Measurements from ENCODE around the gene CHMP6. TPM values are rescaled to one million over a fixed set of nuclear protein-coding genes. Genes with fewer than 3 reads are reported as not detected.

Gene CHMP6
- total RNA-seq, 2 experiments from 2014 or later, result 30.3 to 31.6 TPM

- no peak overlapping the region for H3K27ac Mint-ChIP-seq
- H3K36me3 Mint-ChIP-seq (ENCODE audit: low read depth), result peaks cover 24% of the 10 kb centered on the region
- DNase-seq, result no peak
- H3K9me3 Mint-ChIP-seq, result no peaks in the 10 kb centered on the region
- H3K4me3 Mint-ChIP-seq, result no peak overlapping the region
- H3K27me3 Mint-ChIP-seq, result peaks cover 8% of the 10 kb centered on the region
- peaks cover 15% of the 10 kb centered on the region for H3K4me1 Mint-ChIP-seq
- CTCF ChIA-PET, result no interaction called here
- POLR2A ChIA-PET, result no interaction called here
Measured at GRCh38 chr17:80997424-80998117, 5.9 kb downstream of the CHMP6 start.

- Mint-ChIP-seq H3K9me3 (no peaks in the 10 kb centered on the region), H3K4me3 (no peak overlapping the region), H3K27me3 (peaks cover 15% of the 10 kb centered on the region), H3K4me1 (peaks cover 13% of the 10 kb centered on the region), H3K27ac (no peak overlapping the region), H3K36me3 (ENCODE audit: low read depth) (peaks cover 20% of the 10 kb centered on the region)
- ChIA-PET POLR2A (no interaction called here), CTCF (no interaction called here)
- DNase-seq, result no peak
Measured at GRCh38 chr17:80998118-80998747, 6.6 kb downstream of the CHMP6 start.

DNA sequence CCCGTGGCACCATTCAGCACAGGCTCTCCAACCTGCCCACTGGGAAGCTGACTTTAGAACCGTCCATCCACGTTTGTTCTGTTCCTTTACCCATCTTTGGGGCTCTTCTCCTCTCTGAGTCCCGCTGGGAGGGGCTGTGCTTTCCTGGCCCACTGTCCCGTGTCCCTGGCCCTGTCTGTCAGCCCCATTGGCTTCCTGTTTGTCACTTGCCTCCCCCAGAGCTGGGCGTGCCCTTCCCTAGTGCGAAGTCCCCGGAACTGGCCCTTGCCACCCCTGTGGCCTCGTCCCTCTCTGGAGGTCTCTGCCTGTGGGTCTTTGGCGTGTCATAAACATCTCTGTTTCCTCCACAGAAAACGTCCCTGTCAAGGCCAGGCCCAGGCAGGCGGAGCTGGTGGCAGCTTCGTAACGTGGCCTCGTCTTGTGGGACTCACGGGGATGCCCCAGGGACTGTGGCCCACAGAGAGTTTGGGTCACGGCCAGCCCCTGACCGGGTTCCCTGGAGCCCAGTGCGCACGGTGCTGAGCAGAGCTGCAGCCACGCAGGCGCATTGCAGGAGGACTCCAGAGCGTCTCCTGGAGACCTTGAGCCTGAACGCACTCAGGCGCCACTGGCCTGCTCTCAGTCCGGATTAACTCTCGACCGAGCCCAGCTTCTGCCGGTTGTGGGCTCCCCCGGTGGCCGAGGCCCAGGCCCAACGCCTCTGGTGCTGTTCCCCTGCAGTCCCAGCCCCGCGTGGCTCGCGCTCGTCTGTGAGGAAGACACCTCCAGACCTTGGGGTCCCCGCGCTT, 7.3 kb downstream of the CHMP6 start:
- Mint-ChIP-seq H3K36me3 (ENCODE audit: low read depth) (peaks cover 20% of the 10 kb centered on the region), H3K4me3 (no peak overlapping the region), H3K4me1 (peaks cover 14% of the 10 kb centered on the region), H3K9me3 (no peaks in the 10 kb centered on the region), H3K27me3 (peaks cover 20% of the 10 kb centered on the region), H3K27ac (no peak overlapping the region)
- ChIA-PET CTCF (no interaction called here), POLR2A (no interaction called here)
- DNase-seq, result no peak

DNA sequence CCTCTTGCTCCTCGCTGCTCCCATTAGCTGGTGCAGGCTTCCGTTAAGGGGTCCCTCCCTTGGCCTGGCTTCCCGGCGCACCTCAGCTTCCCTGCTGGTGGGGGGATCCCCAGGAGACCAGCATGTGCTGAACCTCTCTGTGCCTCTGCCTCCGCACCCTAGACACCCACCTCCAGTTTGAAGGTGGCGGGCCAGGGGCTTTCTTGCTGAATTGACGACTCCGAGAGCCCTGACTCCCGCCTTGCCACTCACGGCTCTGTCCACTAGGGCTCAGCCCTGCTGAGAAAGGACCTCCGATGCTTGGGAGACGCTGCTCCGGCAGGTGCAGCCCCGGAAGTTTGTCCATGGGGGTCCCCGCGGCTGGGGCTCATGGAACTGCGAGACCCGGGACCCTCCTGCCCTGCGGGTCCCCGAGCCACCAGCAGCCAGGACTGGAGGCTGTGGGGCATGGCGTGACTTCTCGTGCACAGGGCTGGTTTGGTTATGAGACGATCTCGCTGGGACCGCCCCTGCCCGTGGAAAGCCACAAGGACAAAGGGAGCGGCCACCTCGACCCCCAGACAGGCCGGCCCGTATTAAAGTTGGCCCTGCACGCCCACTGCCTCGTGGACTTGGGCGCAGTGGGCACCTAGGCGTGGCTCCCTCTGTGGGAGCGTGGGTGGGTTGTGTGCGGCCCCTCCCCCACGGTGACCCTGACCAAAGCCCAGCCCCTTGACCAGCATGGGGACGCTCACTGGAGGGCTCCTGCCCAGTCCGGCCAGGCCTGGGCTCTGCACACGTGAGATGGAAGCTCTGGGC, 8.1 kb downstream of the CHMP6 start:
- peaks cover 20% of the 10 kb centered on the region for H3K36me3 Mint-ChIP-seq (ENCODE audit: low read depth)
- DNase-seq, result no peak
- POLR2A ChIA-PET, result no interaction called here

GRCh38 chr17:81000334-81000630, 8.6 kb downstream of the CHMP6 start:
- H3K9me3 Mint-ChIP-seq, result no peaks in the 10 kb centered on the region
- no peak overlapping the region for H3K4me3 Mint-ChIP-seq
- POLR2A ChIA-PET, result no interaction called here
- no peak overlapping the region for H3K27ac Mint-ChIP-seq
- no peak for DNase-seq
- H3K36me3 Mint-ChIP-seq (ENCODE audit: low read depth), result peaks cover 17% of the 10 kb centered on the region
- peaks cover 19% of the 10 kb centered on the region for H3K4me1 Mint-ChIP-seq
- H3K27me3 Mint-ChIP-seq, result peaks cover 27% of the 10 kb centered on the region
- CTCF ChIA-PET, result no interaction called here

More for the DNA sequence above, 8.1 kb downstream of the CHMP6 start:
- Mint-ChIP-seq H3K27me3 (peaks cover 24% of the 10 kb centered on the region), H3K4me1 (peaks cover 17% of the 10 kb centered on the region), H3K27ac (no peak overlapping the region), H3K4me3 (no peak overlapping the region), H3K9me3 (no peaks in the 10 kb centered on the region)
- CTCF ChIA-PET, result no interaction called here

DNA sequence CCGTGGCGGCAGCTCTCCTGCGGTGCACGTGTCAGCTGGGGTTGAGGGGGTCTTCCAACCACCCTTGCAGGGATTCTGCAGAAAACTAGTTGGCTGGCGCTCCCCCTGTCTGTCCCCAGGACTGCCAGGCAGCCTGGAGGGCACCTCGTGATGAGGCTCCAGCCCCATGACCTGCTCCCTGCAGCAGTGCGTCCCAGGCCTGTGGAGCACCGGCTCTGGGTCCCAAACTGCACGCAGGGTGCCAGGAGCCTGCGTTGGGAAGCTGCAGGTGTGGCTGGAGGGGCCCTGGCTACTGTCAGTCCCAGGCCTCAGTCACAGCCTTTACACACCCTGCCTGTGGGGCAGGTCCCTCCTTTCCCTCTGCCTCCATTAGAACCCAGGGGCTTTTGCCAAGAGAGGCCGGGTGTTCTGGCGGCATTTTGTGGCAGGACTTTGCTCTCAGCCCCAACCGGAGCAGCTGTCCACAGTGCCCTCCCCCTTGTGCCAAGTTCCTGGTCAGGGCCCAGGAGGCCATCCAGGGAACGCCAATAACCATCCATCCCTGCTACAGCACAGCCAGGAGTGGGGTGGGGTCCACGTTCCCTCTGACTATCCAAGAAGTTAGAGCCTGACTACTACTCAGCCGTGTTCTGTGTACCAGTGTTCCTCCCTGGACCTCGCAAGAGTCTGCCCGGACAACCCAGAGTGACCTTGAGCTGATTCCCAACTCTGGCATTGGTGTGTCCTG, 9.2 kb downstream of the CHMP6 start:
- Mint-ChIP-seq H3K27me3 (peaks cover 27% of the 10 kb centered on the region), H3K36me3 (ENCODE audit: low read depth) (peaks cover 11% of the 10 kb centered on the region), H3K27ac (no peak overlapping the region), H3K4me1 (peaks cover 19% of the 10 kb centered on the region), H3K4me3 (no peak overlapping the region), H3K9me3 (no peaks in the 10 kb centered on the region)
- ChIA-PET CTCF (no interaction called here), POLR2A (interaction anchor here (0.9 to 2.5 kb wide), 3 partner anchors 9 to 17 kb away, joined by 3 to 10 read pairs (median 3); partner anchors contain the start of gene CHMP6)
- DNase-seq, result no peak

DNA sequence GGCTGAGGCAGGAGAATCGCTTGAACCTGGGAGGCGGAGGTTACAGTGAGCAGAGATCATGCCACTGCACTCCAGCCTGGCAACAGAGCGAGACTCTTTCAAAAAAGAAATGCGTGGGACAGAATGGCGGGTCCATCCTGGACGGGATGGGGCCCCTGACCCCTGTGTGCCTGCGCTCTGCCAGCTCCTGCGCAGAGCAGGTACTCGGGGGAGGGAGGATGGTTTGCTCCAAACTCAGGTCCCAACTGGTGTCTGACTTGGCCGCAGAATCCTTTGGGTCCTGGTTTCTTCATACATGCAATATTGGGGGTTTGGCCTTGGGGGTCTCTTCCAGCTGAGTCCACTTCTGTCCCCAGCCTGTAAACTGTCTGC, 10.4 kb downstream of the CHMP6 start:
- Mint-ChIP-seq H3K9me3 (no peaks in the 10 kb centered on the region), H3K27ac (no peak overlapping the region), H3K4me3 (no peak overlapping the region), H3K27me3 (peaks cover 37% of the 10 kb centered on the region), H3K4me1 (peaks cover 19% of the 10 kb centered on the region), H3K36me3 (ENCODE audit: low read depth) (peaks cover 6% of the 10 kb centered on the region)
- no peak for DNase-seq
- ChIA-PET CTCF (interaction anchor here (1.1 kb wide), 1 partner anchor 99 kb away, joined by 3 read pairs; no protein-coding TSS in a partner anchor), POLR2A (interaction anchor here (1.4 to 2.5 kb wide), 2 partner anchors 10 to 16 kb away, joined by 3 to 10 read pairs; partner anchors contain the start of gene CHMP6)

GRCh38 chr17:81002409-81003361, 11.0 kb downstream of the CHMP6 start:
- DNase-seq, result no peak
- POLR2A ChIA-PET, result interaction anchor here (1.4 to 2.5 kb wide), 2 partner anchors 11 to 15 kb away, joined by 3 to 10 read pairs; partner anchors contain the start of gene CHMP6
- H3K4me1 Mint-ChIP-seq, result peaks cover 19% of the 10 kb centered on the region
- peak overlapping the region; percentile 36 for H3K4me3 Mint-ChIP-seq
- CTCF ChIA-PET, result interaction anchor here (1.1 kb wide), 1 partner anchor 99 kb away, joined by 3 read pairs; no protein-coding TSS in a partner anchor
- peaks cover 6% of the 10 kb centered on the region for H3K36me3 Mint-ChIP-seq (ENCODE audit: low read depth)
- H3K9me3 Mint-ChIP-seq, result no peaks in the 10 kb centered on the region
- H3K27ac Mint-ChIP-seq, result peak overlapping the region; percentile 16
- H3K27me3 Mint-ChIP-seq, result peaks cover 41% of the 10 kb centered on the region

- no peak overlapping the region for H3K4me3 Mint-ChIP-seq
- H3K27me3 Mint-ChIP-seq, result peaks cover 43% of the 10 kb centered on the region
- H3K36me3 Mint-ChIP-seq (ENCODE audit: low read depth), result peaks cover 4% of the 10 kb centered on the region
- DNase-seq, result no peak
- peaks cover 19% of the 10 kb centered on the region for H3K4me1 Mint-ChIP-seq
- no peak overlapping the region for H3K27ac Mint-ChIP-seq
- CTCF ChIA-PET, result interaction anchor here (1.2 to 1.6 kb wide), 3 partner anchors 14 to 98 kb away, joined by 3 to 4 read pairs (median 4); no protein-coding TSS in a partner anchor
- H3K9me3 Mint-ChIP-seq, result no peaks in the 10 kb centered on the region
- POLR2A ChIA-PET, result interaction anchor here (0.6 to 2.5 kb wide), 3 partner anchors 11 to 16 kb away, joined by 3 to 16 read pairs (median 6); no protein-coding TSS in a partner anchor
Measured at GRCh38 chr17:81003711-81004475, 12.3 kb downstream of the CHMP6 start.

- CTCF ChIA-PET, result interaction anchor here (1.5 kb wide), 1 partner anchor 11 kb away, joined by 6 read pairs; no protein-coding TSS in a partner anchor
- Mint-ChIP-seq H3K27ac (no peak overlapping the region), H3K4me1 (peaks cover 19% of the 10 kb centered on the region), H3K4me3 (no peak overlapping the region), H3K36me3 (ENCODE audit: low read depth) (no peaks in the 10 kb centered on the region), H3K9me3 (peaks cover 4% of the 10 kb centered on the region), H3K27me3 (peaks cover 46% of the 10 kb centered on the region)
- POLR2A ChIA-PET, result interaction anchor here (1.1 kb wide), 1 partner anchor 11 kb away, joined by 5 read pairs; no protein-coding TSS in a partner anchor
- no peak for DNase-seq
Measured at GRCh38 chr17:81006891-81007290, 15.2 kb downstream of the CHMP6 start.

DNA sequence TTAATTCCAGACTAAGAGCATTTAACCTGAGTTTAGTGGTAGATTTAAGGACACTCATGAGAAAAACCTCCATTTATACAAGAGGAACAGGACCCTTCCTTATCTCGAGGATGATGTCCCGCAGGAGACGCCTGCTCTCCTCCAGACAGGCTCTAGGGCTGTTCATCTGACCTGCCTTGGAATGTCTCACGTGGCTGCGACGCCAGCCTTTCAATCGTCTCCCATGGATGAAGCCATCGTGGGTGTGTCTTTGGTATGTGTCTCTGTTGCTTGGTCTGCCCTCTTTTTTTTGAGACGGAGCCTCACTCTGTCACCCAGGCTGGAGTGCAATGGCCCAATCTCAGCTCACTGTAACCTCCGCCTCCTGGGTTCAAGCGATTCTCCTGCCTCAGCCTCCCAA, 16.5 kb downstream of the CHMP6 start:
- no peaks in the 10 kb centered on the region for H3K36me3 Mint-ChIP-seq (ENCODE audit: low read depth)
- peaks cover 4% of the 10 kb centered on the region for H3K9me3 Mint-ChIP-seq
- POLR2A ChIA-PET, result no interaction called here
- H3K4me1 Mint-ChIP-seq, result peaks cover 12% of the 10 kb centered on the region
- H3K27me3 Mint-ChIP-seq, result peaks cover 36% of the 10 kb centered on the region
- no peak overlapping the region for H3K27ac Mint-ChIP-seq
- DNase-seq, result no peak
- no peak overlapping the region for H3K4me3 Mint-ChIP-seq
- CTCF ChIA-PET, result interaction anchor here (1.5 kb wide), 1 partner anchor 10 kb away, joined by 6 read pairs; no protein-coding TSS in a partner anchor
